GM19240 (cell line): ENCODE results near the gene INPP1.
"Not testable (repeated sequence)": the region's sequence is repeated elsewhere in the genome, so short reads cannot be mapped to it uniquely, and the experiment has no call there.

Experiments
- DNase-seq: peaks from one replicate; pipeline ENCODE4 v3.0.0; 2011; ENCODE audit warnings: low spot score; ENCODE audit not compliant: insufficient read length

Gene INPP1, protein sequence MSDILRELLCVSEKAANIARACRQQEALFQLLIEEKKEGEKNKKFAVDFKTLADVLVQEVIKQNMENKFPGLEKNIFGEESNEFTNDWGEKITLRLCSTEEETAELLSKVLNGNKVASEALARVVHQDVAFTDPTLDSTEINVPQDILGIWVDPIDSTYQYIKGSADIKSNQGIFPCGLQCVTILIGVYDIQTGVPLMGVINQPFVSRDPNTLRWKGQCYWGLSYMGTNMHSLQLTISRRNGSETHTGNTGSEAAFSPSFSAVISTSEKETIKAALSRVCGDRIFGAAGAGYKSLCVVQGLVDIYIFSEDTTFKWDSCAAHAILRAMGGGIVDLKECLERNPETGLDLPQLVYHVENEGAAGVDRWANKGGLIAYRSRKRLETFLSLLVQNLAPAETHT

DNA sequence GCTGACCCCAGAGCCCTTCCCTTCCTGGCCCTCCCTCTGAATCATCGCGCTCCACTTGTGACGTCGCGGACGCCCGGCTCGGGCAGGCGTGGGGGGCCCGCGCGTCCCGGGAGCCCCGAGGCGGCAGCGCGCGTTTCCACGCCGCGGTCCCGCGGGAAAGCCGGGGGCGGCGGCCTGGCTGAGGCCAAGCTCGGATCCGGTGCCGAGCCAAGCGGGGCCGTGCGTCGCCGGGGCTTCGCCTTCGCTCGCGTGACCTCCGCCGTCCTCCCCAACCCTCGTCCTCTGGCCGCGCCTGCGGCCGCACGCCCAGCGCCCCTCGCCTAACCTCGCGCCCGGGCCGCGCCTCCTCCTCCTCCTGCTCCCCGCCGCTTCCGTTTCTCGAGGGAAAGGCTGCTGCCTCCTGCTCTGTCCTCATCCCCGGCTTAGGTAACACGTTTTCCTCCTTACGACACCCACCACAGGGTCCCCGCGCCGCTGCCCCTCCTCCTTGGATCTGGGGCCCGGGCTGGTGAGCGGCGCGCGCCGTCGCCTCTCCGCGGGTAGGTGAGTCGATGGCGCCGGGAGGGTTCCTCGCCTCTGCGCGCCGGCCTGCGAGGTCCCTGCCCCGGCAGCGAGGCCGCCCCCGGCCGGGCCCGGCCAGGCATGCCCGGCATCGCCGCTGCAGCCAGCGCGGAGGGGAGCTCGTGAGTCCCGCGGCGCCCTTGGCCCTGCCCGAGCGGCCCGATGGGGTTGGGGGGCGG is at the start of gene INPP1:
Gene INPP1, plus strand, starts transcription at position 54 of the 740 bp plus-strand sequence. CDS start 16,514 bp downstream, outside the sequence.
- peak; percentile 23 for DNase-seq

DNA sequence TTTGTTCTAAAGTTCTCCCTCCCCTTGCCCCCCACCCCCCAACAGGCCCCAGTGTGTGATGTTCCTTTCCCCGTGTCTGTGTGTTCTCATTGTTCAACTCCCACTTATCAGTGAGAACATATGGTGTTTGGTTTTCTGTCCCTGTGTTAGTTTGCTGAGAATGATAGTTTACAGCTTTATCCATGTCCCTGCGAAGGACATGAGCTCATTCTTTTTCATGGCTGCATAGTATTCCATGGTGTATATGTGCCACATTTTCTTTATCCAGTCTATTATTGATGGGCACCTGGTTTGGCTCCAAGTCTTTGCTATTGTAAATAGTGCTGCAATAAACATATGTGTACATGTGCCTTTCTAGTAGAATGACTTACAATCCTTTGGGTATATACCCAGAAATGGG is 45.5 kb upstream of the INPP1 start:
- DNase-seq, result not testable (repeated sequence)

DNA sequence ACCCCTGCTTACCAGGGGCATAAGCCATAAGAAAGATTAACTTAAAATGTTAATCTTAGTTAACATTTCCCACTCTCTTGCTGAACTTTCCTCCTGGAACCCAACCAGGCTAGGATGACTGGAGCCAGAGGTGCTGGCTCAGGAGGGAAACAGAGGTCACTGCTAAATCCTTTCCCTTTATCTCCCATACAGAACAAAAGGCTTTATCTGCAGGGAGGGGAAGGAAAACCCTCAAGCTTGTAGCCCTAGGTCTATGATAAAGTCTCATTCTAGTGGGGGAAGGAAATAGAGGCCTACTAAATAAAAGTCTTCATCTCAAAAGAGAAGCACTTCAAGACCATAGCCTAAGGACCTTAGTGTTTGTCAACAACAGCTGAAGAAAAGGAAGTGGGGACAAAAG is 42.4 kb upstream of the INPP1 start:
- no peak for DNase-seq

DNA sequence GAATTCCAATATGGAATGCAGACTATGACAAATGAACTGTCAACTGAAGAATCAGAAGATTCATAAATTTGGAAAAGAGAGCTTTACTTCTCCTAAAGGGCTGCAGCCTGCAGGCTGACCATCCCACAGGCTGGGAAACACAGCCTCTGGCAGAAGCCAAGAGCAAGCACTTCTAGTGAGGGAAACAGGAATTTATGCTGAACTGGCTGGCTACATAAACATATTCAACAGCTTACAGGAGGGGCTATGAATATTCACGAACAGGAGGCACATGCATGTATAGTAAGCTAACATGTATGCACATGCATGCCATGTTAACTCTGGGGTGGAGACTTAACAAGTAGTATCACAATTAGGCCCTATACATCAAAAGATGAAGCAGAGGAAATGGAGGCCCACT is 41.3 kb upstream of the INPP1 start:
- no peak for DNase-seq

DNA sequence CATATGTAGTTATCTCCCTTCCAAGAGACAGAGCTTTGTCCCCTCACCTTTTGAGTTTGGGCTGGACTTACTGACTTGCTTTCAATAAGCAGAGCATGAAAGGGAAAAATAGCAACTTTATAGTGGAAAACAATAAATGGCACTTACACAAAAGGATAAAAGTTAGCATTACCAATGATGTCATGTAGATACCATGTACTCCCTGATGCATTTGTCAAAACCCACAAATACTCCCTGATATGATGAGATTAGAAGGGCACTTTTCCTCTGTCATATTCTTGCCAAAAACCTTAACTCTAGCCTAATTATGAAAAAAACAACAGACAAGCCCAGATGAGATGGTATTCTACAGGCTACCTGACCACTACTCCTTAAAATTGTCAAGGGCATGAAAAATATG is 39.7 kb upstream of the INPP1 start:
- DNase-seq, result no peak

DNA sequence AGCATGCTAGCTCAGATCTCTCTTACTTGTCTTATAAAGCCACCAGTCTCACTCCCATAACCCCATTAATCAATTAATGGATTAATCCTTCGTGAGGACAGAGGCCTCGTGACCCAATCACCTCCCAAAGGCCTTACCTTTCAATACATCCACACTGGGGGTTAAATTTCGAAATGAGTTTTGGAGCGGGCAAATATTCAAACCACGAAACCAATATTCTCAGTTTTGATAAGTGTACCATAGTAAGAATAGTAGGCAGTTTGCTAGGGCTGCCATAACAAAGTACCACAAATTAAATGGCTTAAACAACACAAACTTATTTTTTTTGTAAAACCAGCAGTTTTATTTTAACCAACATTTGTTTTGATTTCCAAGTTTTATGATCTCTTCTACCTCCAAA is 39.0 kb upstream of the INPP1 start:
- no peak for DNase-seq

DNA sequence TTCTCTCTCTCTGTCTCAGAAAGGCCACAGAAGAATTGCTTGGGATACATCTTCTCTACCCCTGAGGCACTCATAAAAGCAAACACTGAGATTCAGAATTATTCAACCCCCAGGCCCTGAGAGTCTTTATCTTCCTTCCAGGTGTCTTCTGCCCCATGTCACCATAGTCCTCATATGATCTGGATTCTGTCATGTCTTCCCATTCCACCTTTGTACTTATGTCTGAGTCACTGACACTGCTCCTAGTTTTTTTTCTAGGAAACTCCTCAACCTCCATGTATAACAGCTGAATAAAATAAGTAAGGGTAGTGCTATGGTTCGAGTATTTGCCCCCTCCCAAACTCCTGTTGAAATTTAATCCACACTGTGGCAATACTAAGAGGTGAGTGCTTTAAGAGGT is 35.4 kb upstream of the INPP1 start:
- DNase-seq, result no peak

DNA sequence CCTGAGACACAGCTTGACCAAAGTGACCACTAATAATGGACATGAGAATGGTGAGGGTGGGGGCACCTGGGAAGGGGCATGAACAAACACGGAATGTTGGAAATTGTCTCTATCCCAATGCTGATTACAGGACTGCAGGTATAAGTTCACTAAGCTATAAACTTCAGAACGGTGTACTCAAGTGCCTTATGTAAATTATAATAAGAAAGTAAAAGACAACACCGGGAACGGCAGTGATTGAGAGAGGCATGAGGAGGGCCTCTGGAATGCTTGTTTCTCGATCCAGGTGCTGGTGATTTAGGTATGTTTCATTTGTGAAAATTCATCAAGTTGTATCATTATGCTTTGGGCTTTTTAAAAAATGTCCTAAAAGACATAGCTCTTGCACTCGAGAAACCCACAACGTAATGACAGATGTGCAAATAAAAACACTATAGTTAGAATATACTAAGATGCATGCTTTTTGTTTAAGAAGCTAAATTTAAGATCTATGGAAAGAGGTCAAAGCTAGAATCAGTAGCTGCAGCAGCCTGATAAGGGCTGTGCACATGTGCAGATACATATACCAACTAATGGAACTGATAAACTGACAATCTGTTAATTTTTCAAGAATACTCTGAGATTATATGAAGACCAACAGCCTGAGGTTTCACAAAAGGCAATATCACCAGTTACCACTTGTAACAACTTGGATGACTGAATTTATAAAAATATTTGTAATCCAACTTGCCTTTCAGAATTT is 31.3 kb upstream of the INPP1 start:
- no peak for DNase-seq

DNA sequence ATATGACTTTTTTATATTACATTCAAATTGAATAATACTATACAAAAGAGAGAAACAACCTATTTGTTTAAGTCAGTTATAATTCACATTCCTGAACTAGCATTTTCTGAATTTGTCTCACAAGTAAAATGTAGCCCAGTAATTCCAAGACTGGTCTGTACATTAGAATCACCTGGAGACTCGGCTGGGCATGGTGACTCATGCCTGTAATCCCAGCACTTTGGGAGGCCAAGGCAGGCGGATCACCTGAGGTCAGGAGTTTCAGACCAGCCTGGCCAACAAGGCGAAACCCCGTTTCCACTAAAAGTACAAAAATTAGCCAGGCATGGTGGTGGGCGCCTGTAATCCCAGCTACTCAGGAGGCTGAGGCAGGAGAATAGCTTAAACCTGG is 30.8 kb upstream of the INPP1 start:
- DNase-seq, result not testable (repeated sequence)

DNA sequence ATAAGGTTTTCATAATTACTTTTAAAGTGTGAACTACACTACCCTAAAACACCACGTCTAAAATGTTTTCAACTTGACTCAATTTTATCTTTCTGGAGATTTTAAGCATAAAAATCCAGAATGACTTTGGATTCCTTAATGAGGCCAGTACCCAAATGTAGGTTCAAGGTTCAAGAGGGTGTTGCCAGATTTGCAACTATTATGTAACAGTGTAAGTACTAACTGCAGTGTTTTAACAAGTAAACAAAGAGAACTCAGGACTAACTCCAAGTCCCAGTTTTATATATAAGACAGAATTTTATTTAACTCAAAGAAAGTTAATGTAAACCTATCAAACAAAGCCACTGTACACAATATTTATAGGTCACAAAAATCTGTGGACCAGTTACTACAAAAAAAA is 29.5 kb upstream of the INPP1 start:
- no peak for DNase-seq

DNA sequence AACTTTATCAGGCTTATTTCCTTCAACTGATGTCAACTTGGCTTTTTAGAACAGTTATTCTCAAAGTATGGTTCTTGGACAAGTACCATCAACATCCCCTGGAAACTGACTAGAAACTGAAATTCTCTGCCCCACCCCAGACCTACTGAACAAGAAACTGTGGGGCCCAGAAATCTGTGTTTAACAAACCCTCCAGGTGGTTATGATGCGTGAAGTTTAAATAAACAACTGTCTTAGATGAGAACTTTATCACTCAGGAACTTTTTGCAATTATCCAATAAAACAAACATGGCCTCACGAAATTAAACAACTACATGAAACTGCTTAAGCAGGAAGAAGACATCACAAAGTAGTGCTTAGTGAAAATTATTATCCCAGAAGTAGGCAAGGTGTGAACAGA is 28.1 kb upstream of the INPP1 start:
- no peak for DNase-seq

DNA sequence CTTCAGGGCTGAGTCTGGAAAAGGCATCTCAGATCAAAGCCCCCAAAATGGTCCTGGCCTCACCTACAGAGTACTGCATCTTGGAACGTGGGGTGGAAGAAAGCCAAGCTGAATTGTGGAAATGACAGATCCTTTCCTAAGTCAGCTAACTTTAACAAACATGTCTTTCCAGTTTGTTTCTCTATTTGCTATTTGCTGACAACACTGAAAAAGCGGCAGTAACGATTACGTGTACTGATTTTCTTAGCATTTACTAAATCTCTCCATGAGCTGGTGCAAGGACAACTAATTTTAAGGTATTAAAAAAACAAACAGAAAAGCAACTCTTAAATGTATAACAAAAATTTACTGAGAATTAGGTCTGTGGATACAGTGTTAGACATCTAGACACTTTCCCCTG is 24.9 kb upstream of the INPP1 start:
- DNase-seq, result no peak

DNA sequence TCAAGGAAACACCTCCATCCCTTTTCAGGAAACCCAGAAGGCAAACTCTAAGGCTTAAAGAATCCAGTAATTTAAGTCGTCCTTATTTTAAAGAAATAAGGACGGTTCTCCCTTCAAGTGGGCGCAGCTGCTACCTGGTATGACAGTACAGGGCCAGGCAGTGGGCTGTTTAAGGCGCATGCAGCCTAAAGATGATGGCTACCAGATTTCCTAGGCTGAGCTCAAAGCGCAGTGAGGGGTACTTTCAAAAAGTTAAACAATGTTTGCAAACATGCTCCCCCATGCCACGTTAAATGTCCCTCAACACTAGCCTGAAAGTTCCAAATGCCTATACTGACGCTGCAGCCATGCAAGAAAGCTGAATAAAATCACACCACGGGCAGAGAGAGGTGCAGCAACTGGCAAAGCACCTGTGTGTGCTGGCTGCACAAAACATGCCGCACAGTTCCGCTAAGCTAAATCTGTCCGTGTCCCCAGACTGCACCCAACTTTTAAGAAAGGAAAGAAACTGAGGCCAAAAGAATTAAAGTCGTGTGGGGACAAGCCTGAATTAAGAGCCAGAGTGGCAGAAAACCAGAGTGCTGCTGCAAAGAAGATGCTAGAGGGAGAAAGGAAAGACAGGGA is 24.3 kb upstream of the INPP1 start:
- DNase-seq, result no peak

DNA sequence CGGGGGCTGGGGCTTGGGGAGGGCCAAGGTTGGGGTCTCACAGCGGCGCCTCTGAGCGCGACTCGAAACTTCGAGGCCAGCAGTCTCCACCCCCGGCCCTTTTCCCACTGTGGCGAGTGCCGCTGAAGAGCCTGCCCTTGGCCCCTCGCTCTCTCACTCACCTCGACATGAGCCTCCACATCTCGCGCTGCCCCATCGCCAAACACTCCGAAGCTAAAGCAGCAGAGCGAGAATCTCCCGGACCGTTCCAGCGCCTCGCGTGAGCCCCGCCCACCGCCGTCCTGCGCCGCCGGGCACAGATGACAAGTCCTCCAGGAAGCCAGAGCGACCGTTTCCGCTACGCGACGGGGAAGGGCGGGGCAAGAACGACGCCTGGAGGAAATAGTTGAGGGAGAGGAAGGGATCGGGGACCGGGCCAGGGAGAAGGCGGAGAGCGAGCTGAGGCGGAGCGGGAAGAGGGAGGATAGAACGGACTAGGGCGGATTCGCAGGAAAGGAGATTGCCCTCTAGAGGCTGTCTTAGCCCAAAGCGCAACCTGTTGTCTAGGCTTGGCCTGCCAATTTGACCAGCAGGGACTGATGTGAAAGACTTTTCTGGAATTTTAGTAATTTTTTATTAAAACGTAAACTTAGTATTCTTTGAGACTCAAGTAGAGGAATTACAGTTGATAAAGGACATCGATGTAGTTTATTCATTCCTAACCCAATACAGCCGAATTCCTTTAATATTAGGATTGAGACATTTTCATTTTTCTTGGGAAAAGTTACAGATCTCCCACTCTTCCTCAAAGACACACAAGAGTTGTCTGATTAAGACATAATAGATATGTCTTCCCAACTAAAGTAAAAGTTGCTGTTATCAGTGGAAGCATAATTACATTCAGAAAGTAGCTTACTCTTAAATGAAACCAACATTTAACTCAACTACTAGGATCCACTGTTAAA is 23.6 kb upstream of the INPP1 start, which contains the start of gene HIBCH:
Gene HIBCH, minus strand, starts transcription at position 272 of the 944 bp plus-strand sequence. Its CDS starts 76 bp downstream, at position 196.
- peak; percentile 41 for DNase-seq

DNA sequence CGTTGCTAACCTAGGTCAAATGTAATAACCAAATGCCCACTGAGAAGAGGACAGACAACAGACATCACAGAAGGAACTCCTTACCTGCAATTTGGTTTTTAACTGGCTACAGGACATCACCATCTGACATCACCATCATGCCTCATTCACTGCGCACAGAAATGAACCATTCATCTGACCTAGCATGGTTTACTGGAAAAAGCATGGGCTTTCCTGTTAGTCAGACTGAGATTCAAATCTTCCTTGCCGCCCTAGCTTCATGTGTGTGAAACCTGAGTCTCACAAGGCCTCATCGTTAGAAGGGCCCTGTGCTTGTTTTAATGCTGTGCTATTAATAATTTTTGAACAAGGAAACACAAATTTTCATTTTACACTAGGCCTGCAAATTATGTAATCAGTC is 22.7 kb upstream of the INPP1 start:
- no peak for DNase-seq

DNA sequence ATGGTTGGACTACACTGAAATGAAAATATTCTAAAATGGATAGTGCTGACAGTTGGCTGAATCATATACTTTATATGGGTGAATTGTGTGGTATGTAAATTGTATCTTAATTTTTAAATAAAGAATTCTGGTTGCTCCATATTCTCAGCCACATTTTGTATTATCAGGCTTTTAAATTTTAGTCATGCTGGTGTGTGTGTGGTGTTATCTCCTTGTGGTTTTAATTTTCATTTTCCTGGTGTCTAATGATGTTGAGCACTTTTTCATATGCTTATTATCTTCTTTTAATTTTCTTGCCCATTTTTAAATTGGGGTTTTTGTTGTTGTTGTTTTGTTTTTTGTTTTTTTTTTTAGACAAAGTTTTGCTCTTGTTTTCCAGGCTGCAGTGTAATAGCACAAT is 20.0 kb upstream of the INPP1 start:
- DNase-seq, result no peak

DNA sequence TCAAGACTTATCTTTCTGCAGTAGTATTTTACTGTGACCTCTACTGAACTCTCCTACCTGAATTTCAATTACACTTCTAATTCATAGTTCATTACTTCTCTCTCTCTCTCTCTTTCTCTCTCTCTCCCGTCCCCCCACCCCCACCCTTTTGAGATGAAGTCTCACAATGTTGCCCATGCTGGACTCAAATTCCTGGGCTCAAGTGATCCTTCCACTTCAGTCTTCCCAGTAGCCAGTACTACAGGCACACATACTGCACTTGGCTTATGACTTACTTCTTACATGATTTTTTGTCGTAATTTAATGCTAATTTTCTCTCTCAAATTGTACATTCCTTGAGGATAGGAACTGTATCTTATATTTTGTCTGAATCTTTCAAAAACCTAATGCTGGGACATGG is 17.8 kb upstream of the INPP1 start:
- no peak for DNase-seq

DNA sequence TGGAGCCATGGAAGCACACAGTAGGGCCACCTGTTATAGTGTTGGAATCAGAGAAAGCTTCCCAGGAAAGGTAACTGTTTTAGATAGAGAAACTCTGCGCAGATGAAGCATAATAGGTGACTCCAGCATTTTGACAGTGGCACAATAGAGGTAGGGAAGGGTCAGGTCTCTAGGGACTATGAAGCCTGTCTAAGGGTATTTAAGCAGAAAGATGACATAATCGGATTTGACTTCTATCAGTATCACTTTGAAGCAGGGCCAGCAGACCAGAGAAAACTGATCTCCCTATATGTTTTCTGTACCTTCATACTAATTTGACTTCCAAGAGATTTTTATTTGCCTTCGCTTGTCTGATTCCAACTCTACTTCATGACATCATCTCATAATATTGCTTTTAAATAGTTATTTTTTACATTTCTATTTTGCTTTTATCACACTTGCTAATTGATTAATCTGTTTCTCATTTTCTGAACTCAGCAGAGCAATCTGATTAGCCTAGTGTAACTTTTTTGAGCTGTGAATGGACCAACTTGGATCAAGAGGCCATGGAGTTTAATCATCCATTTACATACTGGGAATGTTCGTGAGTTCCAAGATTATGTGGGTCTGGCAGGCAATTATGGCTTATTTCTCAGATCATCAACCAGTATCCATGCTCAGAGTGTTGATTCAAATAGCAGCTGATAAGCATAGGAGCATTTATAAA is 15.4 kb upstream of the INPP1 start:
- no peak for DNase-seq

DNA sequence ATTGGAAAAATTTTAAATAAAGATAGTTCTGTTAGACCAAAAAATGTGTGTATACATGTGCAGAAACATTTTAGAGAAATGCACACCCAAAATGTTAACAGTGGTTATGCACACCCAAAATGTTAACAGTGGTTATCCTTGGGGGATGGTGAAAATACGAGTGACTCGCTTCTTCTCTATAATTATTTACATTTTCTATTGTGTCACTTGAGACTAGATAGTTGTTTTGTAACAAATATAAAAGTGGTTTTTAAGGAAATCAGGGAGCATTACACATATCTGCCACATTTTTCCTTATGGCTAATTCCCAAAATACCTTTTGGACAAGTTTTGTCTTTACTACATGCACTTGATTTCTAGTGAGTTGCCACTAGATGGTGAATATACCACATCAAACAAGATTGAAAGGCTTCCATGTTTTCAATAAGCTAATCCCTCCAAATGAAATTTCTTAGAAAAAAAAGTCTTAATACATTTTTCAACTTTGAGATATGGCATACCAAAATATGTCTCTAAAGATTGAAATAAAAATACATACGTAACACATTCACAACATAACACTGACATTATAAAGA is 14.7 kb upstream of the INPP1 start:
- no peak for DNase-seq
